Endothelial cell of umbilical vein (primary cell): ENCODE data around the gene THAP3. TPM values are rescaled to one million over a fixed set of nuclear protein-coding genes. Genes with fewer than 3 reads are reported as not detected.

ENCODE experiments used
- BruUV-seq: library from RNA; stranded (reverse); fragments of 400-500 nt; replicated peaks from 2 replicates; lab custom pipeline; 2021; lab: Mats Ljungman, UMichigan
- CTCF ChIA-PET: fragments of 300-600, 350-600 bp; sonication (Branson Sonifier 250); formaldehyde crosslinking; loops from one replicate; lab custom pipeline; 2021; ENCODE audit warnings: antibody characterized with exemption, inconsistent platforms; lab: Charles Lee
- POLR2A ChIA-PET: fragments of 300-600, 350-600 bp; sonication (Branson Sonifier 250); formaldehyde crosslinking; loops from one replicate; lab custom pipeline; 2021; ENCODE audit warnings: antibody characterized with exemption, inconsistent platforms; lab: Charles Lee
- DNase-seq: peaks from one replicate; pipeline ENCODE4 v3.0.0-alpha.2; 2011; ENCODE audit warnings: low read depth, low spot score
- FAIRE-seq: peaks from 2 replicates; lab custom pipeline; 2011; peaks lifted over from hg19 to GRCh38; lab: Jason Lieb, UNC
- H2AFZ ChIP-seq: 2 replicates; pipeline ENCODE4 v1.6.0; 2012; ENCODE audit warnings: low read depth, low read length, control low read depth, inconsistent platforms
- H3K27ac ChIP-seq: 2 replicates; pipeline ENCODE4 v1.5.1; 2011; ENCODE audit warnings: low read depth, mild to moderate bottlenecking, control low read depth, low read length, moderate library complexity; ENCODE audit not compliant: insufficient read depth
- H3K27me3 ChIP-seq, 2 experiments: 2 replicates each; pipeline versions ENCODE4 v1.6.0 to v1.6.1; 2011; ENCODE audit warnings: low read length in 2 of 2, mixed read lengths in 1 of 2; ENCODE audit not compliant: control insufficient read depth in 2 of 2, insufficient read depth in 2 of 2
- H3K36me3 ChIP-seq, 2 experiments: 2 replicates in 1 of 2; 3 replicates in 1 of 2; pipeline ENCODE4 v1.5.1; 2011; ENCODE audit warnings: low read length in 2 of 2, mild to moderate bottlenecking in 1 of 2, moderate library complexity in 1 of 2; ENCODE audit not compliant: control insufficient read depth in 2 of 2, insufficient read depth in 2 of 2; ENCODE audit errors: extremely low read depth in 1 of 2
- H3K4me1 ChIP-seq: 3 replicates; pipeline ENCODE4 v1.5.1; 2011; ENCODE audit warnings: mild to moderate bottlenecking, low read length; ENCODE audit not compliant: control insufficient read depth, insufficient read depth; ENCODE audit errors: extremely low read depth
- H3K4me2 ChIP-seq: 2 replicates; pipeline ENCODE4 v1.6.1; 2011; ENCODE audit warnings: low read length, control low read depth, mixed read lengths; ENCODE audit not compliant: insufficient read depth
- H3K4me3 ChIP-seq, 3 experiments: fragments of 200-600 bp in 1 of 3; sonication (generic), shearing (Covaris generic) in 1 of 3; replicated peaks in 1 of 3; 2 replicates each; pipeline ENCODE4 v1.5.1; 2011 to 2016; ENCODE audit warnings: control low read depth in 3 of 3, low read length in 3 of 3, mild to moderate bottlenecking in 2 of 3, inconsistent platforms in 1 of 3, low read depth in 1 of 3, moderate library complexity in 1 of 3; ENCODE audit not compliant: insufficient read depth in 1 of 3
- H3K79me2 ChIP-seq: 2 replicates; pipeline ENCODE4 v1.6.0; 2012; ENCODE audit warnings: low read length, inconsistent platforms; ENCODE audit not compliant: control insufficient read depth, insufficient read depth
- H3K9ac ChIP-seq: replicated peaks from 2 replicates; pipeline ENCODE3; 2011; ENCODE audit warnings: low read length, control low read depth; ENCODE audit not compliant: insufficient read depth; ENCODE audit errors: extremely low read depth
- H3K9me1 ChIP-seq: replicated peaks from 3 replicates; pipeline ENCODE4 v1.6.0; 2011; ENCODE audit warnings: mild to moderate bottlenecking, low read length; ENCODE audit not compliant: control insufficient read depth, insufficient read depth; ENCODE audit errors: extremely low read depth
- H3K9me3 ChIP-seq: replicated peaks from 2 replicates; pipeline ENCODE4 v1.5.1; 2012; ENCODE audit warnings: low read length, inconsistent platforms; ENCODE audit not compliant: control insufficient read depth, insufficient read depth
- H4K20me1 ChIP-seq: replicated peaks from 2 replicates; pipeline ENCODE3; 2011; ENCODE audit warnings: mild to moderate bottlenecking, low read length; ENCODE audit not compliant: control insufficient read depth, insufficient read depth; ENCODE audit errors: extremely low read depth
- EZH2 ChIP-seq: IDR thresholded peaks from 2 replicates; pipeline ENCODE4 v1.6.1; 2012; ENCODE audit warnings: borderline replicate concordance, low read depth, mild to moderate bottlenecking, moderate library complexity, low read length, inconsistent platforms; ENCODE audit not compliant: severe bottlenecking
- FOS ChIP-seq: IDR thresholded peaks from 2 replicates; pipeline ENCODE4 v1.6.1; 2011; ENCODE audit warnings: mild to moderate bottlenecking, low read length, moderate library complexity, borderline replicate concordance; ENCODE audit not compliant: insufficient read depth
- GATA2 ChIP-seq: IDR thresholded peaks from 2 replicates; pipeline ENCODE4 v1.7.0; 2011; ENCODE audit warnings: low read depth, mild to moderate bottlenecking, moderate library complexity, mixed read lengths, low read length; ENCODE audit not compliant: insufficient read length, insufficient read depth
- MAX ChIP-seq: IDR thresholded peaks from 2 replicates; pipeline ENCODE4 v1.6.1; 2011; ENCODE audit not compliant: insufficient read depth, insufficient read length
- MYC ChIP-seq: IDR thresholded peaks from one replicate; pipeline ENCODE4 v1.6.1; 2011; ENCODE audit warnings: mild to moderate bottlenecking, low read depth, low read length
- POLR2AphosphoS5 ChIP-seq: IDR thresholded peaks from 2 replicates; pipeline ENCODE4 v1.6.1; 2012; ENCODE audit warnings: low read depth, mild to moderate bottlenecking, control low read depth, low read length, moderate library complexity; ENCODE audit not compliant: insufficient read depth
- dilution Hi-C: fragments of 300-500 bp; cut with MboI; formaldehyde crosslinking; loops from one replicate; pipeline ENCODE4 v1.15.0; 2019; ENCODE audit warnings: low sequenced_read_pairs; ENCODE audit not compliant: extremely low pct_ligation_motif_present
- intact Hi-C: fragments of 100-400 bp; cut with micrococcal nuclease; formaldehyde crosslinking; loops from one replicate; pipeline ENCODE4 v1.10.0; 2022
- polyA plus RNA-seq, 4 experiments: library from polyadenylated mRNA; depleted of rRNA in 3 of 4; stranded (reverse) in 3 of 4; unstranded in 1 of 4; fragments of >200 nt; gene quantifications; 2 replicates each; pipeline versions ENCODE4 v1.2.1 to v1.2.3, GENCODE V29; 2011 to 2012; ENCODE audit warnings: missing spikeins in 1 of 4
- total RNA-seq: library from RNA; stranded (reverse); gene quantifications from 2 replicates; pipeline ENCODE4 v1.2.3, GENCODE V29; 2021

Gene THAP3
- total and polyA plus RNA-seq, 2 donors (not counting 3 experiments of a cell fraction or from before 2014, with no cell fraction given): 11.3 to 16.7 TPM

- Histone ChIP-seq H3K9me3 (no peaks in the 10 kb centered on the region), H3K4me3 (no peak overlapping the region), H3K79me2 (peaks cover 36% of the 10 kb centered on the region), H4K20me1 (no peaks in the 10 kb centered on the region), H3K27me3 (no peaks in the 10 kb centered on the region), H3K4me2 (no peak overlapping the region), H2AFZ (no peak overlapping the region), H3K9me1 (no peaks in the 10 kb centered on the region), H3K9ac (no peak overlapping the region), H3K36me3 (peaks cover 6 to 45% of the 10 kb centered on the region in 2 experiments), H3K4me1 (no peaks in the 10 kb centered on the region), H3K27ac (no peak overlapping the region)
- TF ChIP-seq GATA2: no peak
- no peak for TF ChIP-seq MAX
- dilution Hi-C loops (no loop called here), intact Hi-C loops (no loop called here)
- POLR2A ChIA-PET: no interaction called here
- CTCF ChIA-PET: no interaction called here
- no TSS peak for BruUV-seq
- no peak for DNase-seq
- no peak for FAIRE-seq
Observed at GRCh38 chr1:6594977-6595740, 29.5 kb upstream of the THAP3 start.

GRCh38 chr1:6596351-6596750, 28.3 kb upstream of the THAP3 start:
- CTCF ChIA-PET: interaction anchor here (1.4 kb wide), 1 partner anchor 50 kb away, joined by 5 read pairs; no protein-coding TSS in a partner anchor
- Histone ChIP-seq H4K20me1 (no peaks in the 10 kb centered on the region), H3K79me2 (peaks cover 47% of the 10 kb centered on the region), H3K4me2 (no peak overlapping the region), H3K9me3 (no peaks in the 10 kb centered on the region), H2AFZ (no peak overlapping the region), H3K36me3 (peaks cover 6 to 45% of the 10 kb centered on the region in 2 experiments), H3K4me1 (peaks cover 6% of the 10 kb centered on the region), H3K27me3 (no peaks in the 10 kb centered on the region), H3K9ac (no peak overlapping the region), H3K27ac (no peak overlapping the region), H3K9me1 (no peaks in the 10 kb centered on the region), H3K4me3 (no peak overlapping the region)
- POLR2A ChIA-PET: no interaction called here
- DNase-seq (no peak), FAIRE-seq (no peak)
- BruUV-seq: no TSS peak
- TF ChIP-seq EZH2 (no peak), MYC (no peak), MAX (no peak), FOS (no peak), GATA2 (no peak), POLR2AphosphoS5 (no peak)
- intact Hi-C loops (no loop called here), dilution Hi-C loops (no loop called here)
